OCI-LY1 (cell line): ENCODE results near the gene CHID1.

Experiments used
- H2AFZ ChIP-seq: fragments of 200-600 bp; sonication (generic), shearing (Covaris generic); 2 replicates; pipeline ENCODE4 v1.6.0; 2014; ENCODE audit warnings: antibody characterized with exemption, mild to moderate bottlenecking, low read length
- H3F3A ChIP-seq: fragments of 200-600 bp; sonication (generic), shearing (Covaris generic); 2 replicates; pipeline ENCODE4 v1.6.0; 2014; ENCODE audit warnings: mild to moderate bottlenecking, antibody characterized with exemption, low read length, moderate library complexity; ENCODE audit not compliant: insufficient read depth
- H3K27ac ChIP-seq: fragments of 200-600 bp; sonication (generic); 2 replicates; pipeline ENCODE4 v1.5.1; 2014; ENCODE audit warnings: low read length, mixed run types, mild to moderate bottlenecking, low read depth; ENCODE audit not compliant: poor library complexity, severe bottlenecking
- H3K27me3 ChIP-seq: fragments of 200-600 bp; sonication (generic); 2 replicates; pipeline ENCODE4 v1.6.0; 2014; ENCODE audit warnings: antibody characterized with exemption, mild to moderate bottlenecking, low read length, moderate library complexity; ENCODE audit not compliant: insufficient read depth
- H3K36me3 ChIP-seq: fragments of 200-600 bp; sonication (generic); 2 replicates; pipeline ENCODE4 v1.6.1; 2014; ENCODE audit warnings: mild to moderate bottlenecking, antibody characterized with exemption, low read length, moderate library complexity, mixed read lengths; ENCODE audit not compliant: insufficient read depth
- H3K4me1 ChIP-seq: fragments of 200-600 bp; sonication (generic); 2 replicates; pipeline ENCODE4 v1.5.1; 2014; ENCODE audit warnings: mild to moderate bottlenecking, low read length, moderate library complexity; ENCODE audit not compliant: insufficient read depth, severe bottlenecking
- H3K4me2 ChIP-seq: fragments of 200-600 bp; sonication (generic), shearing (Covaris generic); 2 replicates; pipeline ENCODE4 v1.6.1; 2014; ENCODE audit warnings: low read length
- H3K4me3 ChIP-seq: fragments of 200-600 bp; sonication (generic); 2 replicates; pipeline ENCODE4 v1.5.1; 2014; ENCODE audit warnings: low read length, low read depth, mild to moderate bottlenecking, mixed read lengths; ENCODE audit not compliant: poor library complexity, severe bottlenecking
- H3K79me2 ChIP-seq: fragments of 200-600 bp; shearing (Covaris generic); 2 replicates; pipeline ENCODE4 v1.6.1; 2016; ENCODE audit warnings: mixed run types, low read length, mixed read lengths; ENCODE audit not compliant: insufficient read depth
- H3K9ac ChIP-seq: fragments of 200-600 bp; sonication (generic), shearing (Covaris generic); 2 replicates; pipeline ENCODE4 v1.6.1; 2014; ENCODE audit warnings: mild to moderate bottlenecking, low read length, mixed read lengths
- H3K9me2 ChIP-seq: fragments of 200-600 bp; sonication (generic), shearing (Covaris generic); 2 replicates; pipeline ENCODE4 v1.6.1; 2014; ENCODE audit warnings: low read depth, mild to moderate bottlenecking, low read length, mixed read lengths
- H3K9me3 ChIP-seq: fragments of 200-600 bp; shearing (Covaris generic); 2 replicates; pipeline ENCODE4 v1.6.1; 2014; ENCODE audit warnings: low read length, mixed read lengths
- H4K20me1 ChIP-seq: fragments of 200-600 bp; sonication (generic), shearing (Covaris generic); 2 replicates; pipeline ENCODE4 v1.6.0; 2016; ENCODE audit warnings: mild to moderate bottlenecking, low read length; ENCODE audit not compliant: insufficient read depth
- CTCF ChIP-seq: fragments of 200-600 bp; sonication (generic), shearing (Covaris generic); IDR thresholded peaks from 2 replicates; pipeline ENCODE4 v1.5.1; 2017; ENCODE audit warnings: mild to moderate bottlenecking, antibody characterized with exemption, low read length, moderate library complexity, mixed read lengths
- EZH2 ChIP-seq: fragments of 200-600 bp; sonication (generic), shearing (Covaris generic); IDR thresholded peaks from 2 replicates; pipeline ENCODE4 v1.8.0; 2017; ENCODE audit warnings: borderline replicate concordance, mixed run types, mild to moderate bottlenecking, antibody characterized with exemption, low read length, moderate library complexity, mixed read lengths

The CHID1 gene

GRCh38 chr11:836700-837099, 73.9 kb downstream of the CHID1 start:
- no peak for TF ChIP-seq EZH2
- TF ChIP-seq CTCF, result no peak
- Histone ChIP-seq H3K79me2 (peaks cover 3% of the 10 kb centered on the region; the same call in 1 of the 2 replicates), H3K27ac (no peak overlapping the region), H3F3A (no peaks in the 10 kb centered on the region), H3K9me3 (no peaks in the 10 kb centered on the region), H3K4me3 (no peak overlapping the region), H3K4me2 (no peak overlapping the region), H3K36me3 (peaks cover 35% of the 10 kb centered on the region), H3K27me3 (no peaks in the 10 kb centered on the region), H3K4me1 (peaks cover 15% of the 10 kb centered on the region), H3K9ac (no peak overlapping the region), H4K20me1 (no peaks in the 10 kb centered on the region), H2AFZ (no peak overlapping the region), H3K9me2 (no peaks in the 10 kb centered on the region)

GRCh38 chr11:836274-836673, 74.3 kb downstream of the CHID1 start:
- Histone ChIP-seq H3K27ac (no peak overlapping the region), H3K79me2 (0 out of 2 replicates have a peak, but pooled peaks cover 2% of the 10 kb centered on the region), H3K36me3 (peaks cover 35% of the 10 kb centered on the region), H3F3A (no peaks in the 10 kb centered on the region), H3K9me3 (no peaks in the 10 kb centered on the region), H3K4me2 (no peak overlapping the region), H3K27me3 (peaks cover under 1% of the 10 kb centered on the region; the same call in 1 of the 2 replicates), H3K9me2 (no peaks in the 10 kb centered on the region), H3K4me1 (peaks cover 11% of the 10 kb centered on the region), H3K4me3 (no peak overlapping the region), H2AFZ (no peak overlapping the region), H3K9ac (no peak overlapping the region), H4K20me1 (no peaks in the 10 kb centered on the region)
- no peak for TF ChIP-seq CTCF
- TF ChIP-seq EZH2, result no peak

- Histone ChIP-seq H3K27ac (no peak overlapping the region), H3K36me3 (peaks cover 22% of the 10 kb centered on the region), H4K20me1 (no peaks in the 10 kb centered on the region), H3K4me1 (peaks cover 14% of the 10 kb centered on the region), H3F3A (no peaks in the 10 kb centered on the region), H3K4me3 (no peak overlapping the region), H3K9me2 (no peaks in the 10 kb centered on the region), H3K9ac (no peak overlapping the region), H3K9me3 (no peaks in the 10 kb centered on the region), H3K79me2 (no peaks in the 10 kb centered on the region), H2AFZ (no peak overlapping the region), H3K4me2 (no peak overlapping the region), H3K27me3 (peaks cover 7% of the 10 kb centered on the region)
- TF ChIP-seq EZH2 (no peak), CTCF (no peak)
Observed at GRCh38 chr11:834371-835316, 76.0 kb downstream of the CHID1 start.
